NB4 (cell line): ENCODE data around the gene CARS1.
"Not testable (repeated sequence)": the region's sequence is repeated elsewhere in the genome, so short reads cannot be mapped to it uniquely, and the experiment has no call there.

ENCODE experiments used
- DNase-seq: peaks from one replicate; pipeline ENCODE4 v3.0.0; 2010; ENCODE audit warnings: low read depth
- H3K4me3 ChIP-seq: one replicate; pipeline ENCODE4 v1.5.1; 2011; ENCODE audit warnings: mild to moderate bottlenecking, low read depth, low read length, moderate library complexity
- CTCF ChIP-seq: IDR thresholded peaks from one replicate; pipeline ENCODE4 v1.5.1; 2012; ENCODE audit warnings: low read depth, low read length
- MYC ChIP-seq: IDR thresholded peaks from 2 replicates; pipeline ENCODE4 v1.6.1; 2011; ENCODE audit warnings: low read depth, low read length
- POLR2A ChIP-seq: IDR thresholded peaks from 2 replicates; pipeline ENCODE4 v1.6.1; 2011; ENCODE audit warnings: mild to moderate bottlenecking; ENCODE audit not compliant: insufficient read length; ENCODE audit errors: extremely low read depth
- TF ChIP-seq, protein P1 (sequence below): IDR thresholded peaks from 2 replicates; pipeline ENCODE4 v1.6.1; 2011; ENCODE audit warnings: low read depth, low read length

CARS1 gene

DNA sequence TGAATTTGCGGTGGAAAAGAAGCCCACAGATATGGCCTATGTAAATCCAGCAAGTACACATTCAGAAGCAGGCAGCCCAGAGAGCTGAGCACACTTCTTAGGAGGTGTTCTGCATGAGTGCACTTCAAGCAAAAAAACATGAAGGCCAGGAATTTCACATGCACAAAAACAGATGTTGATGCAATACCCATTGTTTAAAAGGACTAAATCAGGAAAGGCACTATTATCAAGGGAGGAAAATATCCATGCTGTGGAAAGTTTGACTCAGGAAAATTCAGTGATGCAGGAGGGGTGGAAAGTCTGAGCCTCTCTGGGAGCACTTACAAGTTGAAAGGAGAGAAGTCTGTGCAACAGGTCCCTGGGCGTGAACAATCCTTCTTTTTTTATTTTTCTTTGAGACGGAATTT is 15.8 kb upstream of the CARS1 start:
- H3K4me3 ChIP-seq: no peak overlapping the region
- no peak for DNase-seq
- no peak for TF ChIP-seq POLR2A
- TF ChIP-seq, protein P1, sequence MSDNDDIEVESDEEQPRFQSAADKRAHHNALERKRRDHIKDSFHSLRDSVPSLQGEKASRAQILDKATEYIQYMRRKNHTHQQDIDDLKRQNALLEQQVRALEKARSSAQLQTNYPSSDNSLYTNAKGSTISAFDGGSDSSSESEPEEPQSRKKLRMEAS: no peak
- TF ChIP-seq MYC: no peak
- no peak for TF ChIP-seq CTCF

- TF ChIP-seq CTCF (no peak), POLR2A (no peak), MYC (no peak)
- TF ChIP-seq, protein P1: no peak
- H3K4me3 ChIP-seq: no peak overlapping the region
- no peak for DNase-seq
These were observed 12.2 kb upstream of the CARS1 start for GRCh38 chr11:3069425-3069824.

GRCh38 chr11:3066308-3066707 is 9.1 kb upstream of the CARS1 start:
- not testable (repeated sequence) for DNase-seq, H3K4me3 ChIP-seq

GRCh38 chr11:3064709-3065108 is 7.5 kb upstream of the CARS1 start:
- not testable (repeated sequence) for H3K4me3 ChIP-seq, DNase-seq

GRCh38 chr11:3063876-3064275 is 6.7 kb upstream of the CARS1 start:
- not testable (repeated sequence) for H3K4me3 ChIP-seq, DNase-seq

- not testable (repeated sequence) for H3K4me3 ChIP-seq, DNase-seq
These were observed 6.2 kb upstream of the CARS1 start for GRCh38 chr11:3063432-3063831.

DNA sequence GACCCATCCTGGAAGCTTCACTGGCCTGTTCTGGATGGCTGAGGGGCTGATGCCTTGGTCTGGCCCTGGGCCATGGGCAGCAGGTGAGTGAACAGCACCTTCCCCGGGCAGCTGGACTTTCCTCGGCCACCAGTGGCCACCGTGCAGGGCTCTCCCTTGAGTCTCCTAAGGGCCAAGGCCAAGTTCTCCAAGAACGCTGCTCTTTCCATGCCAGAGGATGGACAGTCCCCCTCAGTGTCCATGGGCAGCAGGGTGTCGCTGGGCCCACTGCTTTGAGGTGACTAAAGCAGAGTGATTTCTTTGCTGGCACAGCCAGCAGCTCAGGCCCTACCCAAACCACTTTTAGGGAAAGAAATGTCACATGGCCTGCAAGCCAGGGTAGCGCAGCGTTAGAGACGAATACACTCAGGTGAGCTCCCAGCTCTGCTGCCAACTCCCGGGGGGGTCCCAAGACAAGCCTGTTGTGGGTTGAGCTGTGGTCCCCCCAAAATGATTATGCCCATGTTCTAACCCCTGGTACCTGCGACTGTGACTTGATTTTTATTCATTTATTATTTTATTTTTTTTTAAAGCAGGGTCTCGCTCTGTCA is 3.3 kb upstream of the CARS1 start:
- DNase-seq: no peak
- TF ChIP-seq POLR2A (no peak), MYC (no peak), CTCF (no peak)
- TF ChIP-seq, protein P1: no peak
- no peak overlapping the region for H3K4me3 ChIP-seq

- no peak for DNase-seq
- no peak overlapping the region for H3K4me3 ChIP-seq
- no peak for TF ChIP-seq MYC
- no peak for TF ChIP-seq POLR2A
- TF ChIP-seq CTCF: no peak
These were observed 1.8 kb upstream of the CARS1 start for GRCh38 chr11:3058753-3059664.
